MCF 10A (cell line): ENCODE results near the gene EPB41. TPM values are rescaled to one million over a fixed set of nuclear protein-coding genes. Genes with fewer than 3 reads are reported as not detected.
"Not testable (repeated sequence)": the region's sequence is repeated elsewhere in the genome, so short reads cannot be mapped to it uniquely, and the experiment has no call there.

Experiments
- BruUV-seq: library from RNA; stranded (reverse); fragments of 400-500 nt; replicated peaks from 2 replicates; lab custom pipeline; 2021; lab: Mats Ljungman, UMichigan
- CTCF ChIA-PET: fragments of 300-600 bp; sonication (Branson Sonifier 250); formaldehyde crosslinking; extraction: SDS; loops from one replicate; lab custom pipeline; 2021; ENCODE audit warnings: antibody characterized with exemption, inconsistent platforms; lab: Yijun Ruan, JAX
- POLR2A ChIA-PET: fragments of 300-600, 350-650 bp; sonication (Branson Sonifier 250); formaldehyde crosslinking; extraction: SDS; loops from one replicate; lab custom pipeline; 2020; ENCODE audit warnings: antibody characterized with exemption, inconsistent platforms; lab: Yijun Ruan, JAX
- DNase-seq: peaks from one replicate; pipeline ENCODE4 v3.0.0-alpha.2; 2018; ENCODE audit not compliant: unreplicated experiment
- H3K27ac Mint-ChIP-seq: one replicate; pipeline ENCODE4 v1.8.0; 2022; ENCODE audit warnings: mild to moderate bottlenecking, low read depth, mixed read lengths; ENCODE audit not compliant: unreplicated experiment
- H3K27me3 Mint-ChIP-seq: one replicate; pipeline ENCODE4 v1.8.0; 2022; ENCODE audit warnings: mixed read lengths; ENCODE audit not compliant: insufficient read depth, unreplicated experiment
- H3K36me3 Mint-ChIP-seq: one replicate; pipeline ENCODE4 v1.8.0; 2022; ENCODE audit warnings: mild to moderate bottlenecking, moderate library complexity, mixed read lengths; ENCODE audit not compliant: insufficient read depth, unreplicated experiment
- H3K4me1 Mint-ChIP-seq: one replicate; pipeline ENCODE4 v1.8.0; 2022; ENCODE audit warnings: mixed read lengths; ENCODE audit not compliant: insufficient read depth, unreplicated experiment
- H3K4me3 Mint-ChIP-seq: one replicate; pipeline ENCODE4 v1.8.0; 2022; ENCODE audit warnings: mild to moderate bottlenecking, moderate library complexity, mixed read lengths; ENCODE audit not compliant: unreplicated experiment
- H3K9me3 Mint-ChIP-seq: one replicate; pipeline ENCODE4 v1.8.0; 2022; ENCODE audit warnings: mixed read lengths; ENCODE audit not compliant: unreplicated experiment
- CTCF ChIP-seq: fragments of 200-600 bp; IDR thresholded peaks from one replicate; pipeline ENCODE4 v1.8.0; 2022; ENCODE audit warnings: antibody characterized with exemption, mild to moderate bottlenecking; ENCODE audit not compliant: unreplicated experiment
- intact Hi-C: fragments of 100-400 bp; cut with micrococcal nuclease; formaldehyde crosslinking; loops from 2 replicates; pipeline ENCODE4 v1.14.1; 2022
- total RNA-seq: library from RNA; stranded (reverse); gene quantifications from 2 replicates; pipeline ENCODE4 v1.2.3, GENCODE V29; 2022

The EPB41 gene
- total RNA-seq, 1 experiment from 2014 or later: 15.0 TPM

GRCh38 chr1:29032841-29033240 lies 118.5 kb downstream of the EPB41 start:
- intact Hi-C loops: loop anchor here (1.0 kb wide), 1 partner anchor 170 kb away; no protein-coding TSS in a partner anchor
- H3K9me3 Mint-ChIP-seq: no peaks in the 10 kb centered on the region
- peaks cover 26% of the 10 kb centered on the region for H3K36me3 Mint-ChIP-seq
- no peak for DNase-seq
- POLR2A ChIA-PET: interaction anchor here (0.6 to 3.9 kb wide), 5 partner anchors 119 to 286 kb away, joined by 3 to 24 read pairs (median 13); partner anchors contain the start of gene EPB41
- H3K27ac Mint-ChIP-seq: no peak overlapping the region
- no peak overlapping the region for H3K4me3 Mint-ChIP-seq
- CTCF ChIA-PET: interaction anchor here (0.6 to 14.8 kb wide), 12 partner anchors 9 to 1680 kb away, joined by 3 to 311 read pairs (median 5); no protein-coding TSS in a partner anchor
- no peaks in the 10 kb centered on the region for H3K27me3 Mint-ChIP-seq
- no peak for TF ChIP-seq CTCF
- H3K4me1 Mint-ChIP-seq: no peaks in the 10 kb centered on the region
- no TSS peak for BruUV-seq

- H3K9me3 Mint-ChIP-seq: no peaks in the 10 kb centered on the region
- H3K4me3 Mint-ChIP-seq: no peak overlapping the region
- H3K27me3 Mint-ChIP-seq: no peaks in the 10 kb centered on the region
- CTCF ChIA-PET: interaction anchor here (0.6 to 14.8 kb wide), 26 partner anchors 8 to 250 kb away, joined by 3 to 311 read pairs (median 4); partner anchors contain the start of gene EPB41
- H3K36me3 Mint-ChIP-seq: peaks cover 24% of the 10 kb centered on the region
- POLR2A ChIA-PET: interaction anchor here (0.8 to 3.9 kb wide), 10 partner anchors 9 to 467 kb away, joined by 3 to 24 read pairs (median 4); partner anchors contain the start of genes EPB41 and SRSF4
- intact Hi-C loops: loop anchor here (1.0 kb wide), 3 partner anchors 152 to 249 kb away; no protein-coding TSS in a partner anchor
- peak; percentile 55 for TF ChIP-seq CTCF
- DNase-seq: peak; percentile 55
- no peak overlapping the region for H3K27ac Mint-ChIP-seq
- H3K4me1 Mint-ChIP-seq: no peaks in the 10 kb centered on the region
- BruUV-seq: no TSS peak
Observed at GRCh38 chr1:29033829-29034466, 119.6 kb downstream of the EPB41 start.

GRCh38 chr1:29043274-29043965 lies 129.1 kb downstream of the EPB41 start:
- H3K4me3 Mint-ChIP-seq: no peak overlapping the region
- peak overlapping the region; percentile 18 for H3K27ac Mint-ChIP-seq
- no peaks in the 10 kb centered on the region for H3K4me1 Mint-ChIP-seq
- BruUV-seq: no TSS peak
- H3K27me3 Mint-ChIP-seq: no peaks in the 10 kb centered on the region
- POLR2A ChIA-PET: interaction anchor here (0.5 to 1.1 kb wide), 3 partner anchors 138 to 242 kb away, joined by 3 to 4 read pairs (median 3); partner anchors contain the start of gene SRSF4
- CTCF ChIA-PET: interaction anchor here (0.6 to 1.6 kb wide), 4 partner anchors 9 to 166 kb away, joined by 3 to 9 read pairs (median 6); no protein-coding TSS in a partner anchor
- intact Hi-C loops: no loop called here
- TF ChIP-seq CTCF: no peak
- peaks cover 27% of the 10 kb centered on the region for H3K36me3 Mint-ChIP-seq
- no peak for DNase-seq
- H3K9me3 Mint-ChIP-seq: no peaks in the 10 kb centered on the region

GRCh38 chr1:29044010-29044409 lies 129.6 kb downstream of the EPB41 start:
- Mint-ChIP-seq H3K4me1 (no peaks in the 10 kb centered on the region), H3K9me3 (no peaks in the 10 kb centered on the region), H3K27ac (no peak overlapping the region), H3K27me3 (no peaks in the 10 kb centered on the region), H3K4me3 (no peak overlapping the region), H3K36me3 (peaks cover 25% of the 10 kb centered on the region)
- no peak for DNase-seq
- ChIA-PET CTCF (interaction anchor here (0.6 to 1.6 kb wide), 4 partner anchors 8 to 167 kb away, joined by 3 to 9 read pairs (median 6); no protein-coding TSS in a partner anchor), POLR2A (interaction anchor here (0.8 to 1.1 kb wide), 2 partner anchors 13 to 138 kb away, joined by 3 read pairs; partner anchors contain the start of gene SRSF4)
- BruUV-seq: no TSS peak
- TF ChIP-seq CTCF: no peak
- intact Hi-C loops: no loop called here

- POLR2A ChIA-PET: interaction anchor here (0.6 kb wide), 1 partner anchor 195 kb away, joined by 3 read pairs; no protein-coding TSS in a partner anchor
- H3K27ac Mint-ChIP-seq, DNase-seq, H3K27me3 Mint-ChIP-seq, H3K9me3 Mint-ChIP-seq, H3K4me3 Mint-ChIP-seq, intact Hi-C loops, H3K4me1 Mint-ChIP-seq, BruUV-seq: not testable (repeated sequence)
- CTCF ChIA-PET: interaction anchor here (0.6 kb wide), 2 partner anchors 169 to 193 kb away, joined by 3 to 4 read pairs; no protein-coding TSS in a partner anchor
- peaks cover 21% of the 10 kb centered on the region for H3K36me3 Mint-ChIP-seq
Observed at GRCh38 chr1:29045663-29046062, 131.3 kb downstream of the EPB41 start.
